GM12878 (cell line): Measurements from ENCODE around the gene ZNF771. TPM values are rescaled to one million over a fixed set of nuclear protein-coding genes. Genes with fewer than 3 reads are reported as not detected.

Source experiments
- BHLHE40 ChIP-seq, 2 experiments: fragments of 450-650 bp in 1 of 2; IDR thresholded peaks; 2 replicates each; pipeline ENCODE4 v1.6.1; 2011 to 2017; ENCODE audit warnings: low read depth in 2 of 2, borderline replicate concordance in 1 of 2, improper control_type of control experiment in 1 of 2, low read length in 1 of 2, mild to moderate bottlenecking in 1 of 2
- CBFB ChIP-seq: IDR thresholded peaks from 2 replicates; pipeline ENCODE4 v1.6.1; 2016; ENCODE audit warnings: antibody characterized with exemption, low read depth
- CHD1 ChIP-seq: IDR thresholded peaks from 2 replicates; pipeline ENCODE4 v1.6.1; 2012; ENCODE audit warnings: low read depth, low read length, improper control_type of control experiment
- CREM ChIP-seq: IDR thresholded peaks from 2 replicates; pipeline ENCODE4 v1.6.1; 2014; ENCODE audit warnings: antibody characterized with exemption, low read depth
- ESRRA ChIP-seq: IDR thresholded peaks from 2 replicates; pipeline ENCODE4 v1.6.1; 2012; ENCODE audit warnings: mild to moderate bottlenecking, low read length, improper control_type of control experiment
- EZH2 ChIP-seq: IDR thresholded peaks from 2 replicates; pipeline ENCODE4 v1.6.1; 2012; ENCODE audit warnings: low read depth, mild to moderate bottlenecking, control low read depth, inconsistent platforms, low read length, borderline replicate concordance; ENCODE audit not compliant: control insufficient read depth
- MEF2B ChIP-seq: fragments of 450-650 bp; IDR thresholded peaks from 2 replicates; pipeline ENCODE4 v1.6.1; 2018; ENCODE audit warnings: mild to moderate bottlenecking, moderate library complexity; ENCODE audit not compliant: partially characterized antibody, poor library complexity, severe bottlenecking
- MYB ChIP-seq: fragments of 150-350 bp; IDR thresholded peaks from 2 replicates; pipeline ENCODE4 v1.6.1; 2014; ENCODE audit warnings: mild to moderate bottlenecking, low read depth, low read length, borderline replicate concordance
- NKRF ChIP-seq: fragments of 450-650 bp; conservative IDR thresholded peaks from 2 replicates; pipeline ENCODE4 v1.6.1; 2017; ENCODE audit warnings: mild to moderate bottlenecking, moderate library complexity
- NR2C1 ChIP-seq: fragments of 450-650 bp; IDR thresholded peaks from 2 replicates; pipeline ENCODE4 v1.6.1; 2017; ENCODE audit warnings: antibody characterized with exemption, mild to moderate bottlenecking, moderate library complexity
- NR2F1 ChIP-seq: fragments of 450-650 bp; conservative IDR thresholded peaks from 2 replicates; pipeline ENCODE4 v1.6.1; 2017; ENCODE audit warnings: mild to moderate bottlenecking
- RCOR1 ChIP-seq: conservative IDR thresholded peaks from 2 replicates; pipeline ENCODE4 v1.6.1; 2012; ENCODE audit warnings: low read depth, low read length, improper control_type of control experiment
- SP1 ChIP-seq: IDR thresholded peaks from one replicate; pipeline ENCODE4 v1.6.1; 2011; ENCODE audit warnings: low read depth, low read length
- SREBF1 ChIP-seq: IDR thresholded peaks from 2 replicates; pipeline ENCODE4 v1.6.1; 2012; ENCODE audit warnings: mild to moderate bottlenecking, low read length
- SREBF2 ChIP-seq: IDR thresholded peaks from 2 replicates; pipeline ENCODE4 v1.6.1; 2012; ENCODE audit warnings: mild to moderate bottlenecking, low read length
- SRF ChIP-seq, 2 experiments: IDR thresholded peaks; 2 replicates each; pipeline ENCODE4 v1.6.1; 2011; ENCODE audit warnings: low read depth in 2 of 2, low read length in 2 of 2, mild to moderate bottlenecking in 1 of 2, moderate library complexity in 1 of 2
- STAT1 ChIP-seq: fragments of 450-650 bp; conservative IDR thresholded peaks from 2 replicates; pipeline ENCODE4 v1.6.1; 2014; ENCODE audit warnings: antibody characterized with exemption, mild to moderate bottlenecking
- TAF1 ChIP-seq: IDR thresholded peaks from 2 replicates; pipeline ENCODE4 v1.6.1; 2011; ENCODE audit warnings: mild to moderate bottlenecking, low read depth, low read length, borderline replicate concordance
- TCF3 ChIP-seq: IDR thresholded peaks from 2 replicates; pipeline ENCODE4 v1.6.1; 2012; ENCODE audit warnings: low read depth, mild to moderate bottlenecking, low read length, borderline replicate concordance; ENCODE audit not compliant: insufficient read depth
- USF1 ChIP-seq: IDR thresholded peaks from 2 replicates; pipeline ENCODE4 v1.6.1; 2011; ENCODE audit warnings: borderline replicate concordance, low read depth, mild to moderate bottlenecking, moderate library complexity, mixed read lengths, low read length; ENCODE audit not compliant: insufficient read depth; ENCODE audit errors: extremely low read length
- polyA plus RNA-seq, 11 experiments: library from polyadenylated mRNA; depleted of rRNA in 4 of 11; unstranded in 6 of 11; stranded (reverse) in 5 of 11; fragments of >200 nt; fragmentation: Nextera tagmentation in 4 of 11; fragmentation: Illumina TruSeq in 1 of 11; extraction: Ambion mirVana in 4 of 11; extraction: Trizol in 1 of 11; gene quantifications; 1 replicate in 1 of 11; 2 replicates in 10 of 11; pipeline versions ENCODE4 v1.2.1 to v1.2.3, GENCODE V29; 2011 to 2016; ENCODE audit warnings: inconsistent platforms in 2 of 11, missing spikeins in 2 of 11, low read depth in 1 of 11
- total RNA-seq, 4 experiments: library from RNA; depleted of rRNA in 3 of 4; stranded (reverse); fragments of >200 nt in 3 of 4; fragmentation: Illumina TruSeq in 1 of 4; extraction: Trizol in 1 of 4; gene quantifications; 2 replicates each; pipeline versions ENCODE4 v1.2.1 to v1.2.3, GENCODE V29; 2013 to 2021
- TF ChIP-seq, protein P1 (sequence below): fragments of 450-650 bp; IDR thresholded peaks from 2 replicates; pipeline ENCODE4 v1.6.1; 2017; ENCODE audit warnings: low read depth, mild to moderate bottlenecking, moderate library complexity
- TF ChIP-seq, protein P2 (sequence below): IDR thresholded peaks from 2 replicates; pipeline ENCODE4 v1.6.1; 2011; ENCODE audit warnings: borderline replicate concordance, low read depth, mild to moderate bottlenecking, moderate library complexity, low read length; ENCODE audit not compliant: insufficient read depth, poor library complexity, severe bottlenecking

Gene ZNF771
- total and polyA plus RNA-seq, 10 of the 15 experiments (the other 5 are each of a cell fraction or from before 2014, with no cell fraction given), result 0.98 to 7.6 (median 3.7) TPM

DNA sequence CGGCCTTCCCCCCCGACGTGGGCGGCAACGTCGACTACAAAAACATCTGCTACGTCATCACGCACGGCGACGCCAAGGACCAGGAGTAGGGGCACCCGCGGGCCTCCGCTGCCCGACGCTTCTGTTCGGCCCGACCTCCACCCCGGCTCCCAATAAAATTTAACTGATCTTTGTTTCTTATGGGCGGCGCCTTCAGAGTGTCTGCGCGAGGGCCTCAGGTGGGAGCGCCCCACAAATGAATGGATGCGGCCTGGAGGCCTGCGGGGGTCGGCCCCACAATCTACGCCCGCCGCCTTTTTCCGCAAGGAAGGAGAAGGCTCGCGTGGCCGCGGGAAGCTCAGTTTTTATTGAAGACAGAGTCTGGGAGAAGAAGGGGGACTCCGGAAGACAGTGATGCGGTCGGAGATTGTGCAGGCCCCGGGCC lies 29.6 kb upstream of the ZNF771 start (continued):
- TF ChIP-seq, protein P1, sequence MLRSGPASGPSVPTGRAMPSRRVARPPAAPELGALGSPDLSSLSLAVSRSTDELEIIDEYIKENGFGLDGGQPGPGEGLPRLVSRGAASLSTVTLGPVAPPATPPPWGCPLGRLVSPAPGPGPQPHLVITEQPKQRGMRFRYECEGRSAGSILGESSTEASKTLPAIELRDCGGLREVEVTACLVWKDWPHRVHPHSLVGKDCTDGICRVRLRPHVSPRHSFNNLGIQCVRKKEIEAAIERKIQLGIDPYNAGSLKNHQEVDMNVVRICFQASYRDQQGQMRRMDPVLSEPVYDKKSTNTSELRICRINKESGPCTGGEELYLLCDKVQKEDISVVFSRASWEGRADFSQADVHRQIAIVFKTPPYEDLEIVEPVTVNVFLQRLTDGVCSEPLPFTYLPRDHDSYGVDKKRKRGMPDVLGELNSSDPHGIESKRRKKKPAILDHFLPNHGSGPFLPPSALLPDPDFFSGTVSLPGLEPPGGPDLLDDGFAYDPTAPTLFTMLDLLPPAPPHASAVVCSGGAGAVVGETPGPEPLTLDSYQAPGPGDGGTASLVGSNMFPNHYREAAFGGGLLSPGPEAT, result no peak; the same call in 1 of the 2 replicates
- TF ChIP-seq MEF2B (no peak), NKRF (peak; percentile 68), RCOR1 (no peak), STAT1 (no peak), CBFB (no peak; the same call in 1 of the 2 replicates), SP1 (no peak), NR2C1 (no peak), USF1 (no peak), SRF (IDR thresholded peaks at IDR 0.05; ENCODE audit: low read depth in 2 of 2, low read length in 2 of 2) (no peak), BHLHE40 (IDR thresholded peaks at IDR 0.05; ENCODE audit: borderline replicate concordance in 1 of 2, low read depth in 2 of 2, low read length in 1 of 2) (0 out of 4 replicates have a peak, but pooled peaks of 1 of the 2 experiments have one; percentile 5), TAF1 (no peak), MYB (no peak), EZH2 (no peak), SREBF2 (no peak), CHD1 (no peak), SREBF1 (no peak), TCF3 (no peak), ESRRA (no peak), CREM (peak; percentile 93), NR2F1 (no peak)
- TF ChIP-seq, protein P2, sequence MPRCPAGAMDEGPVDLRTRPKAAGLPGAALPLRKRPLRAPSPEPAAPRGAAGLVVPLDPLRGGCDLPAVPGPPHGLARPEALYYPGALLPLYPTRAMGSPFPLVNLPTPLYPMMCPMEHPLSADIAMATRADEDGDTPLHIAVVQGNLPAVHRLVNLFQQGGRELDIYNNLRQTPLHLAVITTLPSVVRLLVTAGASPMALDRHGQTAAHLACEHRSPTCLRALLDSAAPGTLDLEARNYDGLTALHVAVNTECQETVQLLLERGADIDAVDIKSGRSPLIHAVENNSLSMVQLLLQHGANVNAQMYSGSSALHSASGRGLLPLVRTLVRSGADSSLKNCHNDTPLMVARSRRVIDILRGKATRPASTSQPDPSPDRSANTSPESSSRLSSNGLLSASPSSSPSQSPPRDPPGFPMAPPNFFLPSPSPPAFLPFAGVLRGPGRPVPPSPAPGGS, result no peak
